GM23338 (cell line): Measurements from ENCODE around the gene NT5DC2. TPM values are rescaled to one million over a fixed set of nuclear protein-coding genes. Genes with fewer than 3 reads are reported as not detected.

Experiments
- ATAC-seq: fragments of 200-7000 bp; cut with Tn5 transposase; 3 replicates; pipeline ENCODE4 v1.9.1; 2020
- DNase-seq: peaks from one replicate; pipeline ENCODE4 v3.0.0-alpha.2; 2015; ENCODE audit warnings: low spot score
- H2AFZ ChIP-seq: fragments of 200-600 bp; sonication (generic); 2 replicates; pipeline ENCODE4 v1.8.0; 2016; ENCODE audit warnings: antibody characterized with exemption, mild to moderate bottlenecking, moderate library complexity
- H3F3A ChIP-seq: fragments of 200-600 bp; sonication (generic); replicated peaks from 2 replicates; pipeline ENCODE4 v1.8.0; 2017; ENCODE audit warnings: antibody characterized with exemption, mixed run types, low read depth
- H3K27ac ChIP-seq: fragments of 200-600 bp; sonication (generic); 2 replicates; pipeline ENCODE4 v1.6.1; 2016; ENCODE audit warnings: low read depth
- H3K27me3 ChIP-seq: fragments of 200-600 bp; sonication (generic); 2 replicates; pipeline ENCODE4 v1.8.0; 2016; ENCODE audit warnings: mild to moderate bottlenecking, mixed run types, moderate library complexity; ENCODE audit not compliant: insufficient read depth
- H3K36me3 ChIP-seq: fragments of 200-600 bp; sonication (generic); 2 replicates; pipeline ENCODE4 v1.8.0; 2016; ENCODE audit warnings: mild to moderate bottlenecking; ENCODE audit not compliant: insufficient read depth
- H3K4me1 ChIP-seq: fragments of 200-600 bp; sonication (generic); 2 replicates; pipeline ENCODE4 v1.8.0; 2016; ENCODE audit warnings: mild to moderate bottlenecking, moderate library complexity; ENCODE audit not compliant: insufficient read depth
- H3K4me2 ChIP-seq: fragments of 200-600 bp; sonication (generic); 2 replicates; pipeline ENCODE4 v1.7.1; 2017; ENCODE audit warnings: mixed run types
- H3K4me3 ChIP-seq: fragments of 200-600 bp; sonication (generic); 2 replicates; pipeline ENCODE4 v1.6.1; 2016; ENCODE audit warnings: mixed run types
- H3K79me2 ChIP-seq: fragments of 200-600 bp; sonication (generic); replicated peaks from 2 replicates; pipeline ENCODE4 v1.8.0; 2017; ENCODE audit warnings: mild to moderate bottlenecking; ENCODE audit not compliant: insufficient read depth
- H3K9me2 ChIP-seq: fragments of 200-600 bp; sonication (generic); 2 replicates; pipeline ENCODE4 v1.8.0; 2017; ENCODE audit not compliant: insufficient read depth
- H4K20me1 ChIP-seq: fragments of 200-600 bp; sonication (generic); replicated peaks from 2 replicates; pipeline ENCODE4 v1.8.0; 2017; ENCODE audit warnings: mild to moderate bottlenecking; ENCODE audit not compliant: insufficient read depth
- H3K27ac Mint-ChIP-seq: 2 replicates; pipeline ENCODE4 v1.8.0; 2020; ENCODE audit warnings: inconsistent platforms, mild to moderate bottlenecking, moderate library complexity, mixed read lengths
- H3K27me3 Mint-ChIP-seq: 3 replicates; pipeline ENCODE4 v1.8.0; 2022; ENCODE audit warnings: low read depth, mild to moderate bottlenecking, moderate library complexity, mixed read lengths, inconsistent platforms; ENCODE audit not compliant: insufficient read depth, poor library complexity
- H3K36me3 Mint-ChIP-seq: 3 replicates; pipeline ENCODE4 v1.8.0; 2021; ENCODE audit warnings: low read depth, mild to moderate bottlenecking, inconsistent platforms, moderate library complexity, mixed read lengths
- H3K4me1 Mint-ChIP-seq: 3 replicates; pipeline ENCODE4 v1.8.0; 2020; ENCODE audit warnings: mild to moderate bottlenecking, inconsistent platforms, mixed read lengths
- H3K4me3 Mint-ChIP-seq: 3 replicates; pipeline ENCODE4 v1.8.0; 2021; ENCODE audit warnings: moderate library complexity, mild to moderate bottlenecking, inconsistent platforms, mixed read lengths
- H3K9me3 Mint-ChIP-seq: 3 replicates; pipeline ENCODE4 v1.8.0; 2020; ENCODE audit warnings: moderate library complexity, mild to moderate bottlenecking, inconsistent platforms, mixed read lengths
- EZH2 ChIP-seq: fragments of 200-600 bp; sonication (generic); IDR thresholded peaks from one replicate; pipeline ENCODE4 v1.8.0; 2017; ENCODE audit warnings: antibody characterized with exemption, mild to moderate bottlenecking, low read depth; ENCODE audit not compliant: unreplicated experiment
- STAT1 ChIP-seq: IDR thresholded peaks from one replicate; pipeline ENCODE4 v1.6.1; 2016; ENCODE audit warnings: antibody characterized with exemption; ENCODE audit not compliant: unreplicated experiment
- polyA plus RNA-seq: library from polyadenylated mRNA; unstranded; fragments of >200 nt; fragmentation: Nextera tagmentation; extraction: Ambion mirVana; gene quantifications from 2 replicates; pipeline ENCODE4 v1.2.1, GENCODE V29; 2016
- total RNA-seq: library from RNA; depleted of rRNA; stranded (reverse); fragments of >200 nt; shearing (Covaris generic); gene quantifications from 2 replicates; pipeline ENCODE4 v1.2.3, GENCODE V29; 2014
- TF ChIP-seq, protein P1 (sequence below), 2 experiments: fragments of 200-600 bp in 1 of 2; sonication (generic) in 1 of 2; conservative IDR thresholded peaks; 2 replicates each; pipeline versions ENCODE4 v1.5.1 to v1.6.1; 2016 to 2017; ENCODE audit warnings: antibody characterized with exemption in 2 of 2, low read depth in 2 of 2, mild to moderate bottlenecking in 2 of 2, moderate library complexity in 1 of 2
- TF ChIP-seq, protein P2 (sequence below): fragments of 250-450 bp; sonication (Bioruptor Pico); IDR thresholded peaks from 2 replicates; pipeline ENCODE4 v1.5.0; 2020; ENCODE audit warnings: mild to moderate bottlenecking, moderate library complexity
- TF ChIP-seq, protein P3 (sequence below): IDR thresholded peaks from one replicate; pipeline ENCODE4 v1.6.1; 2018; ENCODE audit warnings: antibody characterized with exemption; ENCODE audit not compliant: unreplicated experiment

The NT5DC2 gene
- total and polyA plus RNA-seq, 2 experiments from 2014 or later, result 269 to 324 TPM

DNA sequence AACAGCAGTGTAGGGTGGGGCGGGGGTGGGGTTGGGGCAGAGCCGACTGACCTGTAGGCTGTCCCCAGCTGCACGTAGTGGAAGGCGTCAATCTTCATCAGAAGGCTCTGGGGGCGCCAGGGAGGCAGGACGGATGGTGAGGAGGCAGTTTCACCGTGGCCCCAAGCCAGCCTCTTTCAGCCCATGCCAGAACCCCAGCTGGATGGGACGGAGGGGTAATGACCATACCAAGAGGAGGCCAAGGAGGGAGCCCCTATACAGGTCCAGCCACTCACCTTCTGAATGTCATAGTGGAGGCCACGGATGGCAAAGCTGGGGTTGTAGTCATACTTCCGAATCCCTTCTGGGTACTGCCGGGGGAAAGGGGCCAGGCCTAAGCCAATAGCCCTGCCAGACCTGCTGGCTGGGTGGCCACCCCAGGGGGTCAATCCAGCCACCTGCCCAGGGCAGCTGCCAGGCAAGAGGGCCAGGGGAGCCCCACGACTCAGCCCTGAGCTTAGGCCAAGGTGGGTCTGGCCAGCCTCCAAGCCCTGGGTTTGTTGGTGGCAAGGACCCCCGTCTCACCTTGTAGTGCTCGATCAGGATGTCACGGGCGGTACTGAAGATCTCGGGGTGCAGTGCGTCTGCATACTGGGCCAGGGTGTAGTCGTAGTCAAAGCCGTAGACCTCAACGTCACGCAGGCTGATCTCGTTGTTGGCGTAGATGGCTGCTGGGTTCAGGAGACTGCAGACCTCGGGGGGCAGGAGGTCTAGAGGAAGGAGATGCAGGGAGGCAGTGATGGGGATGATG is 4.9 kb downstream of the NT5DC2 start:
- Mint-ChIP-seq H3K4me1 (peaks cover 10% of the 10 kb centered on the region; the same call in 2 of the 3 replicates), H3K27me3 (peaks cover 8% of the 10 kb centered on the region), H3K9me3 (no peaks in the 10 kb centered on the region), H3K4me3 (no peak overlapping the region), H3K27ac (no peak overlapping the region), H3K36me3 (peaks cover 52% of the 10 kb centered on the region)
- Histone ChIP-seq H3K9me2 (no peaks in the 10 kb centered on the region), H3K4me1 (peaks cover 13% of the 10 kb centered on the region), H3K36me3 (peaks cover 10% of the 10 kb centered on the region; the same call in 1 of the 2 replicates), H2AFZ (no peak overlapping the region), H3K27me3 (no peaks in the 10 kb centered on the region), H3K27ac (no peak overlapping the region), H3K4me3 (no peak overlapping the region), H3K79me2 (peaks cover 31% of the 10 kb centered on the region), H3K4me2 (no peak overlapping the region), H4K20me1 (peaks cover 16% of the 10 kb centered on the region), H3F3A (no peaks in the 10 kb centered on the region)
- no peak for TF ChIP-seq STAT1
- TF ChIP-seq, protein P1, sequence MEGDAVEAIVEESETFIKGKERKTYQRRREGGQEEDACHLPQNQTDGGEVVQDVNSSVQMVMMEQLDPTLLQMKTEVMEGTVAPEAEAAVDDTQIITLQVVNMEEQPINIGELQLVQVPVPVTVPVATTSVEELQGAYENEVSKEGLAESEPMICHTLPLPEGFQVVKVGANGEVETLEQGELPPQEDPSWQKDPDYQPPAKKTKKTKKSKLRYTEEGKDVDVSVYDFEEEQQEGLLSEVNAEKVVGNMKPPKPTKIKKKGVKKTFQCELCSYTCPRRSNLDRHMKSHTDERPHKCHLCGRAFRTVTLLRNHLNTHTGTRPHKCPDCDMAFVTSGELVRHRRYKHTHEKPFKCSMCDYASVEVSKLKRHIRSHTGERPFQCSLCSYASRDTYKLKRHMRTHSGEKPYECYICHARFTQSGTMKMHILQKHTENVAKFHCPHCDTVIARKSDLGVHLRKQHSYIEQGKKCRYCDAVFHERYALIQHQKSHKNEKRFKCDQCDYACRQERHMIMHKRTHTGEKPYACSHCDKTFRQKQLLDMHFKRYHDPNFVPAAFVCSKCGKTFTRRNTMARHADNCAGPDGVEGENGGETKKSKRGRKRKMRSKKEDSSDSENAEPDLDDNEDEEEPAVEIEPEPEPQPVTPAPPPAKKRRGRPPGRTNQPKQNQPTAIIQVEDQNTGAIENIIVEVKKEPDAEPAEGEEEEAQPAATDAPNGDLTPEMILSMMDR (conservative IDR thresholded peaks at IDR 0.05; ENCODE audit: low read depth in 2 of 2), result 0 out of 4 replicates have a peak, but pooled peaks of 1 of the 2 experiments have one; percentile 12
- no peak for DNase-seq
- no peak for ATAC-seq

DNA sequence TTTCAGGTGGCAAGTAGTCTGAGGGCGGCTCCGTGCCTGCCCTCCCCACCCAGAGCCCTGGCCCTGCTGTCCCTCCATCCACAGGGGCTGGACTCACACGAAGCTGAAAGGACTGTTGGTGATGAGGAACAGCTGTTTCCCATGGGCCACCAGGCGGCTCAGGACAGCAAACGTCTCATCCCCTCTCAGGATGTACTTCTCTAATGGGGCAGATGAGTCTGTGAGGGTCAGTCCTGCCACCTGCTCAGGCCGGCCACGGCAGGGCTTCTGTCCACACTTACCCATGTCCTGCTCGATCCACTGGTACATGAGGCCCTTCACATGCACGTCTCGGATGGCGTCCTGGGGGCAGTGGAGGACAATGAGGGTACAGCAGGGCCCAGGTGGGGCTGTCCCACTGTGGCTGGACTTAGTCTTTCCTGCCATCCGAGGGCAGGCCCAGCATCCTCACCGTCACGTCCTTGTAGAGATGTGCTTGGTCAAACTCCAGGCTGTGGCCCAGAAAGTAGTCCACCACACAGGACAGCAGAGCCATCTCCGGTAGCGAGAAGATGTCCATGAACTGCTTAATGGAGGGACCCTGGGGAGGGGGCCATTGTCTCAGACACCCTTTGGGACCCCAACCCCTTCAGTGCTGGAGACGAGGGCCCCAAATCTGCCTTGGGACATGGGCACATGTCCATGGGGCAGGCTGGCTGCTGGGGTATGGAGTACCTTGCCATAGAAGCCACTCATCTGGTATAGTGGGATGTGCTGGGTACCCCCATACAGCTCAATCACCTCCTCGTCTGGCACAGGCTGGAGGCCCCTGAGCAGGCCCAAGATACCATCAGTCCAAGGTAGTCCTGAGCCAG is 5.7 kb downstream of the NT5DC2 start:
- Mint-ChIP-seq H3K27me3 (peaks cover 8% of the 10 kb centered on the region), H3K4me3 (no peak overlapping the region), H3K4me1 (peaks cover 10% of the 10 kb centered on the region; the same call in 2 of the 3 replicates), H3K36me3 (peaks cover 53% of the 10 kb centered on the region), H3K27ac (no peak overlapping the region), H3K9me3 (no peaks in the 10 kb centered on the region)
- DNase-seq, result no peak
- Histone ChIP-seq H3K27ac (no peak overlapping the region), H3F3A (no peaks in the 10 kb centered on the region), H3K36me3 (peaks cover 10% of the 10 kb centered on the region; the same call in 1 of the 2 replicates), H3K9me2 (no peaks in the 10 kb centered on the region), H3K79me2 (peaks cover 31% of the 10 kb centered on the region), H3K4me2 (no peak overlapping the region), H3K4me1 (peaks cover 13% of the 10 kb centered on the region), H3K4me3 (no peak overlapping the region), H2AFZ (no peak overlapping the region), H3K27me3 (no peaks in the 10 kb centered on the region), H4K20me1 (peaks cover 16% of the 10 kb centered on the region)
- no peak for ATAC-seq
- TF ChIP-seq, protein P2, sequence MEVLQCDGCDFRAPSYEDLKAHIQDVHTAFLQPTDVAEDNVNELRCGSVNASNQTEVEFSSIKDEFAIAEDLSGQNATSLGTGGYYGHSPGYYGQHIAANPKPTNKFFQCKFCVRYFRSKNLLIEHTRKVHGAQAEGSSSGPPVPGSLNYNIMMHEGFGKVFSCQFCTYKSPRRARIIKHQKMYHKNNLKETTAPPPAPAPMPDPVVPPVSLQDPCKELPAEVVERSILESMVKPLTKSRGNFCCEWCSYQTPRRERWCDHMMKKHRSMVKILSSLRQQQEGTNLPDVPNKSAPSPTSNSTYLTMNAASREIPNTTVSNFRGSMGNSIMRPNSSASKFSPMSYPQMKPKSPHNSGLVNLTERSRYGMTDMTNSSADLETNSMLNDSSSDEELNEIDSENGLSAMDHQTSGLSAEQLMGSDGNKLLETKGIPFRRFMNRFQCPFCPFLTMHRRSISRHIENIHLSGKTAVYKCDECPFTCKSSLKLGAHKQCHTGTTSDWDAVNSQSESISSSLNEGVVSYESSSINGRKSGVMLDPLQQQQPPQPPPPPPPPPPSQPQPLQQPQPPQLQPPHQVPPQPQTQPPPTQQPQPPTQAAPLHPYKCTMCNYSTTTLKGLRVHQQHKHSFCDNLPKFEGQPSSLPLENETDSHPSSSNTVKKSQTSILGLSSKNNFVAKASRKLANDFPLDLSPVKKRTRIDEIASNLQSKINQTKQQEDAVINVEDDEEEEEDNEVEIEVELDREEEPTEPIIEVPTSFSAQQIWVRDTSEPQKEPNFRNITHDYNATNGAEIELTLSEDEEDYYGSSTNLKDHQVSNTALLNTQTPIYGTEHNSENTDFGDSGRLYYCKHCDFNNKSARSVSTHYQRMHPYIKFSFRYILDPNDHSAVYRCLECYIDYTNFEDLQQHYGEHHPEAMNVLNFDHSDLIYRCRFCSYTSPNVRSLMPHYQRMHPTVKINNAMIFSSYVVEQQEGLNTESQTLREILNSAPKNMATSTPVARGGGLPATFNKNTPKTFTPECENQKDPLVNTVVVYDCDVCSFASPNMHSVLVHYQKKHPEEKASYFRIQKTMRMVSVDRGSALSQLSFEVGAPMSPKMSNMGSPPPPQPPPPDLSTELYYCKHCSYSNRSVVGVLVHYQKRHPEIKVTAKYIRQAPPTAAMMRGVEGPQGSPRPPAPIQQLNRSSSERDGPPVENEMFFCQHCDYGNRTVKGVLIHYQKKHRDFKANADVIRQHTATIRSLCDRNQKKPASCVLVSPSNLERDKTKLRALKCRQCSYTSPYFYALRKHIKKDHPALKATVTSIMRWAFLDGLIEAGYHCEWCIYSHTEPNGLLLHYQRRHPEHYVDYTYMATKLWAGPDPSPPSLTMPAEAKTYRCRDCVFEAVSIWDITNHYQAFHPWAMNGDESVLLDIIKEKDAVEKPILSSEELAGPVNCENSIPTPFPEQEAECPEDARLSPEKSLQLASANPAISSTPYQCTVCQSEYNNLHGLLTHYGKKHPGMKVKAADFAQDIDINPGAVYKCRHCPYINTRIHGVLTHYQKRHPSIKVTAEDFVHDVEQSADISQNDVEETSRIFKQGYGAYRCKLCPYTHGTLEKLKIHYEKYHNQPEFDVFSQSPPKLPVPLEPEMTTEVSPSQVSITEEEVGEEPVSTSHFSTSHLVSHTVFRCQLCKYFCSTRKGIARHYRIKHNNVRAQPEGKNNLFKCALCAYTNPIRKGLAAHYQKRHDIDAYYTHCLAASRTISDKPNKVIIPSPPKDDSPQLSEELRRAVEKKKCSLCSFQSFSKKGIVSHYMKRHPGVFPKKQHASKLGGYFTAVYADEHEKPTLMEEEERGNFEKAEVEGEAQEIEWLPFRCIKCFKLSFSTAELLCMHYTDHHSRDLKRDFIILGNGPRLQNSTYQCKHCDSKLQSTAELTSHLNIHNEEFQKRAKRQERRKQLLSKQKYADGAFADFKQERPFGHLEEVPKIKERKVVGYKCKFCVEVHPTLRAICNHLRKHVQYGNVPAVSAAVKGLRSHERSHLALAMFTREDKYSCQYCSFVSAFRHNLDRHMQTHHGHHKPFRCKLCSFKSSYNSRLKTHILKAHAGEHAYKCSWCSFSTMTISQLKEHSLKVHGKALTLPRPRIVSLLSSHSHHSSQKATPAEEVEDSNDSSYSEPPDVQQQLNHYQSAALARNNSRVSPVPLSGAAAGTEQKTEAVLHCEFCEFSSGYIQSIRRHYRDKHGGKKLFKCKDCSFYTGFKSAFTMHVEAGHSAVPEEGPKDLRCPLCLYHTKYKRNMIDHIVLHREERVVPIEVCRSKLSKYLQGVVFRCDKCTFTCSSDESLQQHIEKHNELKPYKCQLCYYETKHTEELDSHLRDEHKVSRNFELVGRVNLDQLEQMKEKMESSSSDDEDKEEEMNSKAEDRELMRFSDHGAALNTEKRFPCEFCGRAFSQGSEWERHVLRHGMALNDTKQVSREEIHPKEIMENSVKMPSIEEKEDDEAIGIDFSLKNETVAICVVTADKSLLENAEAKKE (CRISPR knock-in tag), result no peak
- no peak for TF ChIP-seq EZH2
- TF ChIP-seq, protein P3, sequence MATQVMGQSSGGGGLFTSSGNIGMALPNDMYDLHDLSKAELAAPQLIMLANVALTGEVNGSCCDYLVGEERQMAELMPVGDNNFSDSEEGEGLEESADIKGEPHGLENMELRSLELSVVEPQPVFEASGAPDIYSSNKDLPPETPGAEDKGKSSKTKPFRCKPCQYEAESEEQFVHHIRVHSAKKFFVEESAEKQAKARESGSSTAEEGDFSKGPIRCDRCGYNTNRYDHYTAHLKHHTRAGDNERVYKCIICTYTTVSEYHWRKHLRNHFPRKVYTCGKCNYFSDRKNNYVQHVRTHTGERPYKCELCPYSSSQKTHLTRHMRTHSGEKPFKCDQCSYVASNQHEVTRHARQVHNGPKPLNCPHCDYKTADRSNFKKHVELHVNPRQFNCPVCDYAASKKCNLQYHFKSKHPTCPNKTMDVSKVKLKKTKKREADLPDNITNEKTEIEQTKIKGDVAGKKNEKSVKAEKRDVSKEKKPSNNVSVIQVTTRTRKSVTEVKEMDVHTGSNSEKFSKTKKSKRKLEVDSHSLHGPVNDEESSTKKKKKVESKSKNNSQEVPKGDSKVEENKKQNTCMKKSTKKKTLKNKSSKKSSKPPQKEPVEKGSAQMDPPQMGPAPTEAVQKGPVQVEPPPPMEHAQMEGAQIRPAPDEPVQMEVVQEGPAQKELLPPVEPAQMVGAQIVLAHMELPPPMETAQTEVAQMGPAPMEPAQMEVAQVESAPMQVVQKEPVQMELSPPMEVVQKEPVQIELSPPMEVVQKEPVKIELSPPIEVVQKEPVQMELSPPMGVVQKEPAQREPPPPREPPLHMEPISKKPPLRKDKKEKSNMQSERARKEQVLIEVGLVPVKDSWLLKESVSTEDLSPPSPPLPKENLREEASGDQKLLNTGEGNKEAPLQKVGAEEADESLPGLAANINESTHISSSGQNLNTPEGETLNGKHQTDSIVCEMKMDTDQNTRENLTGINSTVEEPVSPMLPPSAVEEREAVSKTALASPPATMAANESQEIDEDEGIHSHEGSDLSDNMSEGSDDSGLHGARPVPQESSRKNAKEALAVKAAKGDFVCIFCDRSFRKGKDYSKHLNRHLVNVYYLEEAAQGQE, result no peak
